Neural progenitor cell (in vitro differentiated cells): ENCODE data around the gene S1PR2. TPM values are rescaled to one million over a fixed set of nuclear protein-coding genes. Genes with fewer than 3 reads are reported as not detected.
"Not testable (repeated sequence)": the region's sequence is repeated elsewhere in the genome, so short reads cannot be mapped to it uniquely, and the experiment has no call there.

Experiments used
- DNase-seq: peaks from one replicate; pipeline ENCODE4 v3.0.0-alpha.2; 2016; ENCODE audit warnings: low spot score
- H2AFZ ChIP-seq: fragments of 200-600 bp; sonication (generic); replicated peaks from 2 replicates; pipeline ENCODE4 v1.6.1; 2016; ENCODE audit warnings: antibody characterized with exemption
- H3F3A ChIP-seq: fragments of 200-600 bp; sonication (generic); 2 replicates; pipeline ENCODE4 v1.6.1; 2016; ENCODE audit warnings: antibody characterized with exemption, low read depth
- H3K27ac ChIP-seq: fragments of 200-600 bp; sonication (generic); 2 replicates; pipeline ENCODE4 v1.5.1; 2016; ENCODE audit warnings: mild to moderate bottlenecking
- H3K27me3 ChIP-seq: fragments of 200-600 bp; sonication (generic); 2 replicates; pipeline ENCODE4 v1.6.1; 2016; ENCODE audit warnings: mild to moderate bottlenecking, moderate library complexity
- H3K36me3 ChIP-seq: fragments of 200-600 bp; sonication (generic); 2 replicates; pipeline ENCODE4 v1.5.1; 2016
- H3K4me1 ChIP-seq: fragments of 200-600 bp; sonication (generic); 2 replicates; pipeline ENCODE4 v1.6.1; 2016; ENCODE audit warnings: mixed run types
- H3K4me2 ChIP-seq: fragments of 200-600 bp; sonication (generic); 2 replicates; pipeline ENCODE4 v1.6.1; 2016
- H3K4me3 ChIP-seq: fragments of 200-600 bp; sonication (generic); 2 replicates; pipeline ENCODE4 v1.5.1; 2016
- H3K79me2 ChIP-seq: fragments of 200-600 bp; sonication (generic); 2 replicates; pipeline ENCODE4 v1.6.1; 2016; ENCODE audit warnings: low read depth
- H3K9ac ChIP-seq: fragments of 200-600 bp; sonication (generic); 2 replicates; pipeline ENCODE4 v1.6.1; 2016
- H3K9me3 ChIP-seq: fragments of 200-600 bp; sonication (generic); 2 replicates; pipeline ENCODE4 v1.5.1; 2016; ENCODE audit warnings: low read depth
- H4K20me1 ChIP-seq: fragments of 200-600 bp; sonication (generic); 2 replicates; pipeline ENCODE4 v1.6.1; 2016; ENCODE audit warnings: low read depth
- H3K27ac Mint-ChIP-seq: 3 replicates; pipeline ENCODE4 v1.8.0; 2021; ENCODE audit warnings: mixed read lengths
- H3K27me3 Mint-ChIP-seq: 2 replicates; pipeline ENCODE4 v1.8.0; 2022; ENCODE audit warnings: low read depth, mild to moderate bottlenecking, inconsistent platforms, moderate library complexity, mixed read lengths; ENCODE audit not compliant: insufficient read depth
- H3K36me3 Mint-ChIP-seq: 3 replicates; pipeline ENCODE4 v1.8.0; 2021; ENCODE audit warnings: mixed read lengths
- H3K4me1 Mint-ChIP-seq: 3 replicates; pipeline ENCODE4 v1.8.0; 2021; ENCODE audit warnings: mixed read lengths
- H3K4me3 Mint-ChIP-seq: 3 replicates; pipeline ENCODE4 v1.8.0; 2021; ENCODE audit warnings: mild to moderate bottlenecking, moderate library complexity, mixed read lengths
- H3K9me3 Mint-ChIP-seq: 3 replicates; pipeline ENCODE4 v1.8.0; 2020; ENCODE audit warnings: mixed read lengths
- CTCF ChIP-seq: fragments of 200-600 bp; sonication (generic); IDR thresholded peaks from 2 replicates; pipeline ENCODE4 v1.5.1; 2017; ENCODE audit warnings: antibody characterized with exemption, mild to moderate bottlenecking
- EZH2 ChIP-seq: fragments of 200-600 bp; sonication (generic); IDR thresholded peaks from 2 replicates; pipeline ENCODE4 v1.6.1; 2017; ENCODE audit warnings: antibody characterized with exemption, mild to moderate bottlenecking, moderate library complexity
- EZH2phosphoT487 ChIP-seq: fragments of 200-600 bp; sonication (generic); IDR thresholded peaks from 2 replicates; pipeline ENCODE4 v1.6.1; 2017; ENCODE audit warnings: antibody characterized with exemption
- microRNA-seq: library from miRNA; unstranded; fragments of <30 nt; microRNA quantifications from one replicate; pipeline ENCODE4, GENCODE V29; 2016
- small RNA-seq: library from RNA; depleted of rRNA; stranded (forward); fragments of <200 nt; gene quantifications from one replicate; pipeline ENCODE3, GENCODE V24; 2015
- total RNA-seq: library from RNA; depleted of rRNA; stranded (reverse); fragments of >200 nt; gene quantifications from 2 replicates; pipeline ENCODE4 v1.2.3, GENCODE V29; 2015; ENCODE audit warnings: low replicate concordance

S1PR2 gene
- total RNA-seq, 1 donor from 2014 or later, result 8.5 TPM

- no peak overlapping the region for H3K4me3 Mint-ChIP-seq
- H3K27me3 Mint-ChIP-seq, result no peaks in the 10 kb centered on the region
- no peaks in the 10 kb centered on the region for H3K9me3 Mint-ChIP-seq
- H3K36me3 ChIP-seq, result peaks cover 2% of the 10 kb centered on the region
- no peak overlapping the region for H3K27ac ChIP-seq
- no peaks in the 10 kb centered on the region for H3K27me3 ChIP-seq
- no peak overlapping the region for H2AFZ ChIP-seq
- no peaks in the 10 kb centered on the region for H3K9me3 ChIP-seq
- no peak for DNase-seq
- no peaks in the 10 kb centered on the region for H3K4me1 ChIP-seq
- H3K36me3 Mint-ChIP-seq, result peaks cover 18% of the 10 kb centered on the region
- H3K27ac Mint-ChIP-seq, result no peak overlapping the region
- H3K79me2 ChIP-seq, result peaks cover 54% of the 10 kb centered on the region
- no peaks in the 10 kb centered on the region for H3F3A ChIP-seq
- no peak overlapping the region for H3K4me3 ChIP-seq
- TF ChIP-seq CTCF (no peak), EZH2 (no peak), EZH2phosphoT487 (no peak)
- no peak overlapping the region for H3K4me2 ChIP-seq
- no peak overlapping the region for H3K9ac ChIP-seq
- no peaks in the 10 kb centered on the region for H3K4me1 Mint-ChIP-seq
- H4K20me1 ChIP-seq, result peaks cover 38% of the 10 kb centered on the region
Observed at GRCh38 chr19:10180459-10180858, 50.7 kb downstream of the S1PR2 start.

GRCh38 chr19:10180024-10180423 lies 51.1 kb downstream of the S1PR2 start:
- H3K27ac Mint-ChIP-seq, H3K36me3 ChIP-seq: not testable (repeated sequence)

GRCh38 chr19:10173527-10173926 lies 57.6 kb downstream of the S1PR2 start:
- Histone ChIP-seq H3K4me3 (no peak overlapping the region), H3K36me3 (no peaks in the 10 kb centered on the region), H3K79me2 (no peaks in the 10 kb centered on the region), H3K4me1 (no peaks in the 10 kb centered on the region), H3F3A (no peaks in the 10 kb centered on the region), H3K27ac (no peak overlapping the region), H3K9me3 (no peaks in the 10 kb centered on the region), H3K27me3 (no peaks in the 10 kb centered on the region), H4K20me1 (no peaks in the 10 kb centered on the region), H3K9ac (no peak overlapping the region), H3K4me2 (no peak overlapping the region), H2AFZ (no peak overlapping the region)
- Mint-ChIP-seq H3K4me1 (no peaks in the 10 kb centered on the region), H3K36me3 (peaks cover 20% of the 10 kb centered on the region), H3K9me3 (no peaks in the 10 kb centered on the region), H3K27ac (no peak overlapping the region), H3K27me3 (no peaks in the 10 kb centered on the region), H3K4me3 (no peak overlapping the region)
- DNase-seq, result no peak
- no peak for TF ChIP-seq EZH2
- no peak for TF ChIP-seq CTCF
- no peak for TF ChIP-seq EZH2phosphoT487

More at GRCh38 chr19:10180024-10180423, 51.1 kb downstream of the S1PR2 start:
- not testable (repeated sequence) for H3K9me3 ChIP-seq, H3F3A ChIP-seq, H3K4me1 Mint-ChIP-seq, H3K4me3 ChIP-seq, H2AFZ ChIP-seq, H3K4me2 ChIP-seq, DNase-seq, H3K9me3 Mint-ChIP-seq, H3K4me3 Mint-ChIP-seq, H3K4me1 ChIP-seq, H3K27ac ChIP-seq, H3K27me3 ChIP-seq, H3K9ac ChIP-seq, H3K27me3 Mint-ChIP-seq
- H3K36me3 Mint-ChIP-seq, result peaks cover 19% of the 10 kb centered on the region
- Histone ChIP-seq H4K20me1 (peaks cover 33% of the 10 kb centered on the region), H3K79me2 (peaks cover 50% of the 10 kb centered on the region)

Small RNA genes within 50 kb of the gene (microRNA-seq; reads per million reads assigned to microRNA genes)
- not detected for gene MIR4322

Small RNA genes within 50 kb of the gene (small RNA-seq; reads per million reads assigned to genes)
- not detected for gene MIR4322

Other genes starting within 250 kb of the S1PR2 start
- gene COL5A3, start 220.8 kb downstream of the S1PR2 start, total RNA-seq, result 0.15 TPM in 1 of 2 replicates, not detected in the other
- gene RDH8, start 217.8 kb downstream of the S1PR2 start, total RNA-seq, result not detected in 2 replicates
- 0.15 and 2.0 TPM in 2 replicates for gene SHFL, start 145.0 kb downstream of the S1PR2 start, total RNA-seq
- 0.09 TPM in 1 of 2 replicates, not detected in the other for gene ANGPTL6, start 128.7 kb downstream of the S1PR2 start, total RNA-seq
- 6.6 and 23.3 TPM in 2 replicates for gene PPAN, start 125.0 kb downstream of the S1PR2 start, total RNA-seq
- 2.2 TPM in 1 of 2 replicates, not detected in the other for gene P2RY11, start 119.6 kb downstream of the S1PR2 start, total RNA-seq
- 170 and 215 TPM in 2 replicates for gene EIF3G, start 111.4 kb downstream of the S1PR2 start, total RNA-seq
- 203 and 204 TPM in 2 replicates for gene DNMT1, start 36.4 kb downstream of the S1PR2 start, total RNA-seq
- 22.5 and 57.4 TPM in 2 replicates for gene MRPL4, start 20.9 kb upstream of the S1PR2 start, total RNA-seq
- 0.40 and 0.80 TPM in 2 replicates for gene ICAM1, start 39.8 kb upstream of the S1PR2 start, total RNA-seq
- gene ICAM4, start 55.6 kb upstream of the S1PR2 start, total RNA-seq, result 0.15 TPM in 1 of 2 replicates, not detected in the other
- 0.46 TPM in 1 of 2 replicates, not detected in the other for gene ICAM5, start 58.6 kb upstream of the S1PR2 start, total RNA-seq
- gene ZGLP1, start 78.5 kb upstream of the S1PR2 start, total RNA-seq, result 2.4 and 4.6 TPM in 2 replicates
- gene FDX2, start 84.7 kb upstream of the S1PR2 start, total RNA-seq, result 7.4 and 11.4 TPM in 2 replicates
- 5.4 and 24.3 TPM in 2 replicates for gene RAVER1, start 102.2 kb upstream of the S1PR2 start, total RNA-seq
- 1.3 and 3.5 TPM in 2 replicates for gene ICAM3, start 108.3 kb upstream of the S1PR2 start, total RNA-seq
- gene TYK2, start 149.2 kb upstream of the S1PR2 start, total RNA-seq, result 20.7 and 44.9 TPM in 2 replicates
- gene CDC37, start 172.2 kb upstream of the S1PR2 start, total RNA-seq, result 142 and 211 TPM in 2 replicates
- gene PDE4A, start 189.2 kb upstream of the S1PR2 start, total RNA-seq, result 0.37 and 1.5 TPM in 2 replicates